ENCODE data around the gene NABP1. TPM values are rescaled to one million over a fixed set of nuclear protein-coding genes. Genes with fewer than 3 reads are reported as not detected.

The NABP1 gene
- total RNA-seq, 1 experiment from 2014 or later = 3.2 TPM

- Histone ChIP-seq H3K23me2 (ENCODE audit: insufficient read length, low read depth, low read length, poor library complexity, severe bottlenecking) (no peaks in the 10 kb centered on the region), H4K5ac (ENCODE audit: insufficient read length, low read depth, low read length) (no peak overlapping the region), H2BK20ac (ENCODE audit: low read depth, low read length, poor library complexity, severe bottlenecking) (no peak overlapping the region), H3K27me3 (ENCODE audit: insufficient read depth, low read length) (no peaks in the 10 kb centered on the region), H3K56ac (ENCODE audit: insufficient read length, low read depth, low read length) (no peak overlapping the region), H2BK5ac (ENCODE audit: insufficient read length, low read length) (no peak overlapping the region), H3K9me3 (ENCODE audit: control insufficient read depth, low read depth, low read length) (no peaks in the 10 kb centered on the region), H4K91ac (ENCODE audit: insufficient read length, low read depth, low read length) (no peak overlapping the region), H2BK15ac (ENCODE audit: low read depth, low read length) (no peak overlapping the region), H2BK12ac (ENCODE audit: insufficient read length, low read depth, low read length) (no peak overlapping the region), H4K20me1 (ENCODE audit: control insufficient read depth, insufficient read depth, insufficient read length) (no peaks in the 10 kb centered on the region), H2AK5ac (ENCODE audit: insufficient read length, low read length) (no peak overlapping the region), H3K79me2 (ENCODE audit: insufficient read depth, low read length) (no peaks in the 10 kb centered on the region), H3K14ac (ENCODE audit: insufficient read depth, low read length) (no peak overlapping the region), H4K8ac (replicated peaks; ENCODE audit: insufficient read length, low read depth, low read length) (no peak overlapping the region), H2BK120ac (ENCODE audit: low read depth, low read length, poor library complexity, severe bottlenecking) (no peak overlapping the region), H3T11ph (ENCODE audit: low read length) (no peak overlapping the region), H2AFZ (ENCODE audit: low read length) (no peak overlapping the region), H3K23ac (ENCODE audit: insufficient read length, low read depth, low read length) (no peak overlapping the region), H3K27ac (ENCODE audit: insufficient read length, low read depth, low read length) (no peak overlapping the region), H3K9ac (ENCODE audit: extremely low read depth, insufficient read length, low read length) (no peak overlapping the region), H3K4ac (ENCODE audit: low read depth, low read length) (no peak overlapping the region), H3K79me1 (ENCODE audit: insufficient read depth, low read depth, low read length, poor library complexity, severe bottlenecking) (no peaks in the 10 kb centered on the region), H3K4me1 (ENCODE audit: insufficient read depth, low read length) (no peaks in the 10 kb centered on the region; the same call in 1 of the 2 replicates), H3K18ac (ENCODE audit: insufficient read length, low read depth, low read length) (no peak overlapping the region), H3K4me2 (ENCODE audit: insufficient read depth, insufficient read length, low read length) (no peak overlapping the region)
- Mint-ChIP-seq H3K4me1 (no peaks in the 10 kb centered on the region), H3K27ac (no peak overlapping the region), H3K9me3 (no peaks in the 10 kb centered on the region; a peak in 1 of 5 replicates), H3K36me3 (ENCODE audit: insufficient read depth in 1 of 3, low read depth in 3 of 3) (no peaks in the 10 kb centered on the region; a peak in 1 of 7 replicates), H3K4me3 (no peak overlapping the region), H3K27me3 (ENCODE audit: low read depth) (no peaks in the 10 kb centered on the region; the same call in 1 of the 2 replicates)
- DNase-seq = no peak
- no peak for TF ChIP-seq CTCF (conservative IDR thresholded peaks at IDR 0.05)
Measured at GRCh38 chr2:191670787-191671186, 7.1 kb upstream of the NABP1 start.

Data from H9 (cell line).